GM12891 (cell line): ENCODE results near the gene STAC2.

ENCODE experiments used
- POLR2A ChIP-seq: IDR thresholded peaks from 2 replicates; pipeline ENCODE4 v1.6.1; 2011; ENCODE audit warnings: low read depth, low read length, control low read depth
- POLR2AphosphoS5 ChIP-seq: IDR thresholded peaks from 2 replicates; pipeline ENCODE4 v1.6.1; 2011; ENCODE audit warnings: low read depth, low read length, control low read depth
- SPI1 ChIP-seq: IDR thresholded peaks from 2 replicates; pipeline ENCODE4 v1.6.1; 2011; ENCODE audit warnings: low read depth, low read length, control low read depth
- TAF1 ChIP-seq: IDR thresholded peaks from 2 replicates; pipeline ENCODE4 v1.6.1; 2011; ENCODE audit warnings: low read depth, low read length, control low read depth

DNA sequence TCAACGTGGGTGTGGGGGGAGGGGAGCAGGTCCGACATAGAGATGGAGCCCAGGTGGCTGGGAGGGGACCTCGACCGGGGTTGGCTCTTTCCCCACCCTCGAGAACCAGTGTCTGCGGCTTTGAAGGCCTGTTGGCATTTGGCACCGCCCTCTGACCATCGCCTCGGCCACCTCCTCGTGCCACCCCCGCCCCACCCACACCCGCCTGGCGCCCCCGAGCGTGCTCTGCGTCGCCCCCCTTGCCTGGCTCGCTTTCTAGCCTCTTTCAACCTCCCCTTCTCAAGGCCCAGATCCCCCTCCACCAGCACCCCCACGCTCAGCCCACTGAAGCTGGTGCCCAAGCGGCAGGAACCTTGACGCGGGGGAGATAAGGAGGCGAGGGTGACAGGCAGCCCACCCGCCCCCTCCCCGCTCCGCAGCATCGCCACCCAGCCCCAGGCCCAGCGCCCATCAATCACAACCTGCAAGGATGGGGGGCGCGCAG is 28.9 kb downstream of the STAC2 start:
- TF ChIP-seq TAF1: no peak
- no peak for TF ChIP-seq POLR2AphosphoS5
- no peak for TF ChIP-seq POLR2A
- no peak for TF ChIP-seq SPI1
